ENCODE measurements around the gene GNE.

DNA sequence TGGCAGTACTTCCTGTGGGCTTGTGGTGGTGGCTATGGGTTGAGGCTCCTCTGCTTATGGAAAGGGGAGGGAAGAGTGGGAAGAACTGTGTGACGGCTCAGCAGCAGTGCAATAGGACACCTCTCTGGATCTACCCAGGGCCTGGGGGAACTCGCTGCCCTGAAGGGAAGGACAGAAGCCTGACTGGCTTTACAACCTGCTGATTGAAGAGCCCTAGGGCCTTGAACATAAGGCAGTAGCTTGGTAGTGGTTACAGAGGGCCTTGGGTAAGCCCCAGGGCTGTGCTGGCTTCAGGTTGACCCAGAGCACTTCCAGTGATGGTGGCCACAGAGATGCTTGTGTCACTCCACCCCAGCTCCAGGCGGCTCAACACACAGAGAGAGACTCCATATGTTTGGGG is 83.5 kb downstream of the GNE start:
- TF ChIP-seq, protein P1, sequence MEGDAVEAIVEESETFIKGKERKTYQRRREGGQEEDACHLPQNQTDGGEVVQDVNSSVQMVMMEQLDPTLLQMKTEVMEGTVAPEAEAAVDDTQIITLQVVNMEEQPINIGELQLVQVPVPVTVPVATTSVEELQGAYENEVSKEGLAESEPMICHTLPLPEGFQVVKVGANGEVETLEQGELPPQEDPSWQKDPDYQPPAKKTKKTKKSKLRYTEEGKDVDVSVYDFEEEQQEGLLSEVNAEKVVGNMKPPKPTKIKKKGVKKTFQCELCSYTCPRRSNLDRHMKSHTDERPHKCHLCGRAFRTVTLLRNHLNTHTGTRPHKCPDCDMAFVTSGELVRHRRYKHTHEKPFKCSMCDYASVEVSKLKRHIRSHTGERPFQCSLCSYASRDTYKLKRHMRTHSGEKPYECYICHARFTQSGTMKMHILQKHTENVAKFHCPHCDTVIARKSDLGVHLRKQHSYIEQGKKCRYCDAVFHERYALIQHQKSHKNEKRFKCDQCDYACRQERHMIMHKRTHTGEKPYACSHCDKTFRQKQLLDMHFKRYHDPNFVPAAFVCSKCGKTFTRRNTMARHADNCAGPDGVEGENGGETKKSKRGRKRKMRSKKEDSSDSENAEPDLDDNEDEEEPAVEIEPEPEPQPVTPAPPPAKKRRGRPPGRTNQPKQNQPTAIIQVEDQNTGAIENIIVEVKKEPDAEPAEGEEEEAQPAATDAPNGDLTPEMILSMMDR (IDR thresholded peaks at IDR 0.05; ENCODE audit: low read depth, low read length, poor library complexity, severe bottlenecking), result no peak
- TF ChIP-seq EZH2phosphoT487 (IDR thresholded peaks at IDR 0.05; ENCODE audit: borderline replicate concordance, low read length), result no peak

Measured in DOHH2 (cell line).